SK-N-SH (cell line): ENCODE data around the gene GLRA3. TPM values are rescaled to one million over a fixed set of nuclear protein-coding genes. Genes with fewer than 3 reads are reported as not detected.
A peak's percentile ranks its signal among the peaks of the same experiment; 100 is the strongest.

Experiments
- CTCF ChIA-PET: fragments of 300-600, 350-600 bp; formaldehyde crosslinking; extraction: SDS; loops from one replicate; lab custom pipeline; 2021; lab: Yijun Ruan, JAX
- POLR2A ChIA-PET: fragments of 350-600 bp; sonication (Branson Sonifier 250); formaldehyde crosslinking; extraction: SDS; loops from one replicate; lab custom pipeline; 2020; ENCODE audit warnings: antibody characterized with exemption, inconsistent platforms; lab: Yijun Ruan, JAX
- DNase-seq: peaks from one replicate; pipeline ENCODE4 v3.0.0; 2012
- H2AFZ ChIP-seq: fragments of 200-600 bp; sonication (generic); 2 replicates; pipeline ENCODE4 v1.8.1; 2016; ENCODE audit warnings: antibody characterized with exemption, mild to moderate bottlenecking, low read depth
- H3F3A ChIP-seq: fragments of 200-600 bp; sonication (generic); replicated peaks from 2 replicates; pipeline ENCODE3; 2016; ENCODE audit warnings: antibody characterized with exemption, mild to moderate bottlenecking; ENCODE audit not compliant: insufficient read depth
- H3K27ac ChIP-seq, 2 experiments: fragments of 200-500 bp in 1 of 2; fragments of 200-600 bp in 1 of 2; sonication (Bioruptor generic) in 1 of 2; sonication (generic), shearing (Covaris generic) in 1 of 2; 2 replicates each; pipeline versions ENCODE4 v1.5.1 to v1.6.1; 2014 to 2016; ENCODE audit warnings: low read depth in 2 of 2, inconsistent platforms in 1 of 2, low read length in 1 of 2, mild to moderate bottlenecking in 1 of 2, mixed read lengths in 1 of 2
- H3K27me3 ChIP-seq: fragments of 200-600 bp; sonication (generic), shearing (Covaris generic); 2 replicates; pipeline ENCODE4 v1.6.1; 2016; ENCODE audit warnings: mixed run types; ENCODE audit not compliant: insufficient read depth
- H3K36me3 ChIP-seq, 2 experiments: fragments of 200-500 bp in 1 of 2; fragments of 200-600 bp in 1 of 2; sonication (Bioruptor generic) in 1 of 2; sonication (generic) in 1 of 2; replicated peaks in 1 of 2; 2 replicates each; pipeline versions ENCODE3 to v1.5.1; 2014 to 2016; ENCODE audit warnings: low read length in 1 of 2, mild to moderate bottlenecking in 1 of 2; ENCODE audit not compliant: insufficient read depth in 2 of 2, control insufficient read depth in 1 of 2
- H3K4me1 ChIP-seq, 2 experiments: fragments of 200-500 bp in 1 of 2; fragments of 200-600 bp in 1 of 2; sonication (Bioruptor generic) in 1 of 2; sonication (generic), shearing (Covaris generic) in 1 of 2; 2 replicates each; pipeline versions ENCODE4 v1.5.1 to v1.6.1; 2014 to 2016; ENCODE audit warnings: low read depth in 1 of 2, low read length in 1 of 2, mixed run types in 1 of 2; ENCODE audit not compliant: insufficient read depth in 2 of 2, control insufficient read depth in 1 of 2
- H3K4me2 ChIP-seq: fragments of 200-600 bp; sonication (generic), shearing (Covaris generic); 2 replicates; pipeline ENCODE4 v1.6.1; 2017; ENCODE audit warnings: mixed run types
- H3K4me3 ChIP-seq, 2 experiments: fragments of 200-500 bp in 1 of 2; fragments of 200-600 bp in 1 of 2; sonication (Bioruptor generic) in 1 of 2; sonication (generic), shearing (Covaris generic) in 1 of 2; 2 replicates each; pipeline versions ENCODE4 v1.5.1 to v1.8.1; 2014 to 2016; ENCODE audit warnings: low read depth in 2 of 2, inconsistent platforms in 1 of 2, low read length in 1 of 2, mild to moderate bottlenecking in 1 of 2, mixed read lengths in 1 of 2, moderate library complexity in 1 of 2
- H3K79me2 ChIP-seq: fragments of 200-600 bp; sonication (generic); 2 replicates; pipeline ENCODE4 v1.8.1; 2017; ENCODE audit warnings: mild to moderate bottlenecking; ENCODE audit not compliant: insufficient read depth
- H3K9ac ChIP-seq: fragments of 200-600 bp; sonication (generic); 2 replicates; pipeline ENCODE4 v1.6.1; 2017; ENCODE audit warnings: mixed run types
- H3K9me2 ChIP-seq: fragments of 200-600 bp; sonication (generic); 2 replicates; pipeline ENCODE4 v1.6.1; 2017; ENCODE audit warnings: mixed run types
- H3K9me3 ChIP-seq: fragments of 200-600 bp; sonication (generic); 2 replicates; pipeline ENCODE4 v1.6.1; 2017; ENCODE audit warnings: mixed run types, mild to moderate bottlenecking, moderate library complexity
- H4K20me1 ChIP-seq: fragments of 200-600 bp; sonication (generic); 2 replicates; pipeline ENCODE4 v1.6.1; 2017; ENCODE audit warnings: mild to moderate bottlenecking, mixed run types; ENCODE audit not compliant: insufficient read depth
- CTCF ChIP-seq: fragments of 200-600 bp; sonication (generic); IDR thresholded peaks from 2 replicates; pipeline ENCODE4 v1.6.1; 2017; ENCODE audit warnings: antibody characterized with exemption, mild to moderate bottlenecking, moderate library complexity
- EP300 ChIP-seq, 2 experiments: IDR thresholded peaks; 2 replicates each; pipeline versions ENCODE4 v1.4.0 to v1.6.1; 2012; ENCODE audit warnings: borderline replicate concordance in 1 of 2, low read depth in 1 of 2, low read length in 1 of 2
- EZH2phosphoT487 ChIP-seq: fragments of 200-600 bp; sonication (generic); IDR thresholded peaks from 2 replicates; pipeline ENCODE4 v1.6.1; 2017; ENCODE audit warnings: low read depth, mixed run types, mild to moderate bottlenecking, antibody characterized with exemption, moderate library complexity, borderline replicate concordance
- FOXJ3 ChIP-seq: sonication (generic); formaldehyde crosslinking; IDR thresholded peaks from 2 replicates; pipeline ENCODE4 v1.5.1; 2020; ENCODE audit warnings: mild to moderate bottlenecking, missing genetic modification reagents
- GATA2 ChIP-seq: sonication (generic); formaldehyde crosslinking; IDR thresholded peaks from 2 replicates; pipeline ENCODE4 v1.5.0; 2020; ENCODE audit warnings: mild to moderate bottlenecking, missing genetic modification reagents
- MXI1 ChIP-seq: IDR thresholded peaks from 2 replicates; pipeline ENCODE4 v1.6.1; 2012; ENCODE audit warnings: mild to moderate bottlenecking, low read depth, low read length, improper control_type of control experiment
- NRF1 ChIP-seq: IDR thresholded peaks from 2 replicates; pipeline ENCODE4 v1.6.1; 2012; ENCODE audit warnings: low read depth, mild to moderate bottlenecking, low read length
- RCOR1 ChIP-seq: fragments of 150-350 bp; IDR thresholded peaks from 2 replicates; pipeline ENCODE4 v1.6.1; 2017; ENCODE audit warnings: antibody characterized with exemption, low read length
- TCF12 ChIP-seq: IDR thresholded peaks from 2 replicates; pipeline ENCODE4 v1.4.0; 2012
- USF1 ChIP-seq: IDR thresholded peaks from 2 replicates; pipeline ENCODE4 v1.4.0; 2012; ENCODE audit warnings: low read depth, borderline replicate concordance
- WGBS: methylation state at CpG from one replicate; pipeline ENCODE4 v1.1.6; 2017; ENCODE audit warnings: low lambda C conversion rate; 5-methylcytosine and 5-hydroxymethylcytosine counted together
- polyA plus RNA-seq, 3 experiments: library from polyadenylated mRNA; depleted of rRNA; stranded (reverse); fragments of >200 nt; gene quantifications; 2 replicates each; pipeline ENCODE4 v1.2.3, GENCODE V29; 2012
- TF ChIP-seq, protein P1 (sequence below): IDR thresholded peaks from 2 replicates; pipeline ENCODE4 v1.4.0; 2012; ENCODE audit warnings: low read depth, borderline replicate concordance

The GLRA3 gene
- polyA plus RNA-seq, 1 of the 3 experiments (the other 2 are of a cell fraction): not detected

GRCh38 chr4:174853629-174854028, 24.6 kb upstream of the GLRA3 start:
- no peak overlapping the region for H2AFZ ChIP-seq
- H4K20me1 ChIP-seq: no peaks in the 10 kb centered on the region
- no peak overlapping the region for H3K9ac ChIP-seq
- ChIA-PET CTCF (no interaction called here), POLR2A (no interaction called here)
- H3K9me3 ChIP-seq: no peaks in the 10 kb centered on the region
- H3K4me2 ChIP-seq: no peak overlapping the region
- WGBS: 5% methylated on average over 3 of the region's 3 CpGs
- H3F3A ChIP-seq: no peaks in the 10 kb centered on the region
- DNase-seq: peak; percentile 17
- TF ChIP-seq TCF12 (no peak), CTCF (no peak), FOXJ3 (CRISPR knock-in tag) (no peak), EP300 (IDR thresholded peaks at IDR 0.05; ENCODE audit: borderline replicate concordance in 1 of 2, low read depth in 1 of 2, low read length in 1 of 2) (no peak), NRF1 (no peak), GATA2 (CRISPR knock-in tag) (peak; percentile 75)
- H3K4me1 ChIP-seq: no peaks in the 10 kb centered on the region; a peak in 1 of 4 replicates
- no peaks in the 10 kb centered on the region for H3K79me2 ChIP-seq
- no peaks in the 10 kb centered on the region for H3K27me3 ChIP-seq
- H3K4me3 ChIP-seq: no peak overlapping the region
- no peak overlapping the region for H3K27ac ChIP-seq
- no peaks in the 10 kb centered on the region for H3K9me2 ChIP-seq
- no peaks in the 10 kb centered on the region for H3K36me3 ChIP-seq

- H2AFZ ChIP-seq: no peak overlapping the region
- ChIA-PET CTCF (no interaction called here), POLR2A (no interaction called here)
- no peaks in the 10 kb centered on the region; a peak in 1 of 4 replicates for H3K4me1 ChIP-seq
- H3F3A ChIP-seq: no peaks in the 10 kb centered on the region
- H3K4me2 ChIP-seq: no peak overlapping the region
- TF ChIP-seq EZH2phosphoT487: no peak
- no peaks in the 10 kb centered on the region for H3K9me2 ChIP-seq
- DNase-seq: no peak
- H3K27me3 ChIP-seq: no peaks in the 10 kb centered on the region
- H3K4me3 ChIP-seq: no peak overlapping the region
- H3K9ac ChIP-seq: no peak overlapping the region
- no peaks in the 10 kb centered on the region for H3K9me3 ChIP-seq
- H4K20me1 ChIP-seq: no peaks in the 10 kb centered on the region
- WGBS: 27% methylated on average over 2 of the region's 2 CpGs
- no peaks in the 10 kb centered on the region for H3K79me2 ChIP-seq
- no peak overlapping the region for H3K27ac ChIP-seq
- H3K36me3 ChIP-seq: no peaks in the 10 kb centered on the region
Observed at GRCh38 chr4:174848596-174848995, 19.5 kb upstream of the GLRA3 start.

DNA sequence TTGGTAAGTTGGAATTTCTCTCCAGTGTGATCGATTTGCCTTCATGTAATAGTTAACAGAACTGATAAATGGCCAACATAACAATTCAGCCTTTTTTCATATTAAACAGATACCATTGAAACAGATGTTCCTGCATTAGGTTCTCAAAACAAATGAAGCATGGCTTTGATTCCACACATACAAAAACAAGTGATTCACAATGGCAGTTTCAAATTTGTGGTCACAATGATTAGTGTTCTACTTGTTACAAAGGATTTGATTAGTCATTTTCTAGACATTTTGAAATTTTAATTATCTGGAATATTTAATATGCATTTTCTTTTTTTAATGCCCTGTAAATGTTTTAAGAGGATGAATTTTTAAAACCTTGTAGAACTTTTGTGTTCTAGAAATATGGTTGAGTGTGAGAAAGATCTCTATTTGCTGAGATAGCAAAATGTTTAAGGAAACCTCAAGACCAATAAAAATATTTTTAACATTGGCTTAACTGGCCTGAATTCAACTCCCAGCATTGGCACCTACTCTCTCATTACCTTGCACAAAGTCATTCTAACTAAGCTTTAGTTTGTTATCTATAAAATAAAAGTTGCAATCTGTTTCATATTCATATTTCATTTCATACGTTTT, 18.9 kb upstream of the GLRA3 start:
- POLR2A ChIA-PET: no interaction called here
- Histone ChIP-seq H3F3A (no peaks in the 10 kb centered on the region), H3K36me3 (no peaks in the 10 kb centered on the region), H3K79me2 (no peaks in the 10 kb centered on the region), H3K4me1 (no peaks in the 10 kb centered on the region), H2AFZ (no peak overlapping the region), H3K9ac (no peak overlapping the region), H3K4me3 (no peak overlapping the region), H4K20me1 (no peaks in the 10 kb centered on the region), H3K4me2 (no peak overlapping the region), H3K27me3 (no peaks in the 10 kb centered on the region), H3K9me3 (no peaks in the 10 kb centered on the region), H3K9me2 (no peaks in the 10 kb centered on the region), H3K27ac (no peak overlapping the region)
- no peak for DNase-seq
- CTCF ChIA-PET: no interaction called here
- WGBS: 16% methylated on average over 2 of the region's 2 CpGs
- no peak for TF ChIP-seq USF1
- no peak for TF ChIP-seq RCOR1
- TF ChIP-seq NRF1: no peak
- no peak for TF ChIP-seq MXI1
- TF ChIP-seq, protein P1, sequence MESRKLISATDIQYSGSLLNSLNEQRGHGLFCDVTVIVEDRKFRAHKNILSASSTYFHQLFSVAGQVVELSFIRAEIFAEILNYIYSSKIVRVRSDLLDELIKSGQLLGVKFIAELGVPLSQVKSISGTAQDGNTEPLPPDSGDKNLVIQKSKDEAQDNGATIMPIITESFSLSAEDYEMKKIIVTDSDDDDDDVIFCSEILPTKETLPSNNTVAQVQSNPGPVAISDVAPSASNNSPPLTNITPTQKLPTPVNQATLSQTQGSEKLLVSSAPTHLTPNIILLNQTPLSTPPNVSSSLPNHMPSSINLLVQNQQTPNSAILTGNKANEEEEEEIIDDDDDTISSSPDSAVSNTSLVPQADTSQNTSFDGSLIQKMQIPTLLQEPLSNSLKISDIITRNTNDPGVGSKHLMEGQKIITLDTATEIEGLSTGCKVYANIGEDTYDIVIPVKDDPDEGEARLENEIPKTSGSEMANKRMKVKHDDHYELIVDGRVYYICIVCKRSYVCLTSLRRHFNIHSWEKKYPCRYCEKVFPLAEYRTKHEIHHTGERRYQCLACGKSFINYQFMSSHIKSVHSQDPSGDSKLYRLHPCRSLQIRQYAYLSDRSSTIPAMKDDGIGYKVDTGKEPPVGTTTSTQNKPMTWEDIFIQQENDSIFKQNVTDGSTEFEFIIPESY: no peak
